ENCODE data around the gene RBM4B. TPM values are rescaled to one million over a fixed set of nuclear protein-coding genes. Genes with fewer than 3 reads are reported as not detected.

The RBM4B gene
- total RNA-seq, 1 experiment from 2014 or later = 14.1 TPM

GRCh38 chr11:66692871-66693331 lies 15.2 kb upstream of the RBM4B start:
- ChIA-PET POLR2A (interaction anchor here (0.8 kb wide), 1 partner anchor 163 kb away, joined by 3 read pairs; no protein-coding TSS in a partner anchor), CTCF (interaction anchor here (0.6 to 1.5 kb wide), 5 partner anchors 14 to 283 kb away, joined by 3 to 8 read pairs (median 3); partner anchors contain the start of gene RBM4)
- ATAC-seq (no peak), DNase-seq (ENCODE audit: low spot score) (no peak)
- TF ChIP-seq, protein P1, sequence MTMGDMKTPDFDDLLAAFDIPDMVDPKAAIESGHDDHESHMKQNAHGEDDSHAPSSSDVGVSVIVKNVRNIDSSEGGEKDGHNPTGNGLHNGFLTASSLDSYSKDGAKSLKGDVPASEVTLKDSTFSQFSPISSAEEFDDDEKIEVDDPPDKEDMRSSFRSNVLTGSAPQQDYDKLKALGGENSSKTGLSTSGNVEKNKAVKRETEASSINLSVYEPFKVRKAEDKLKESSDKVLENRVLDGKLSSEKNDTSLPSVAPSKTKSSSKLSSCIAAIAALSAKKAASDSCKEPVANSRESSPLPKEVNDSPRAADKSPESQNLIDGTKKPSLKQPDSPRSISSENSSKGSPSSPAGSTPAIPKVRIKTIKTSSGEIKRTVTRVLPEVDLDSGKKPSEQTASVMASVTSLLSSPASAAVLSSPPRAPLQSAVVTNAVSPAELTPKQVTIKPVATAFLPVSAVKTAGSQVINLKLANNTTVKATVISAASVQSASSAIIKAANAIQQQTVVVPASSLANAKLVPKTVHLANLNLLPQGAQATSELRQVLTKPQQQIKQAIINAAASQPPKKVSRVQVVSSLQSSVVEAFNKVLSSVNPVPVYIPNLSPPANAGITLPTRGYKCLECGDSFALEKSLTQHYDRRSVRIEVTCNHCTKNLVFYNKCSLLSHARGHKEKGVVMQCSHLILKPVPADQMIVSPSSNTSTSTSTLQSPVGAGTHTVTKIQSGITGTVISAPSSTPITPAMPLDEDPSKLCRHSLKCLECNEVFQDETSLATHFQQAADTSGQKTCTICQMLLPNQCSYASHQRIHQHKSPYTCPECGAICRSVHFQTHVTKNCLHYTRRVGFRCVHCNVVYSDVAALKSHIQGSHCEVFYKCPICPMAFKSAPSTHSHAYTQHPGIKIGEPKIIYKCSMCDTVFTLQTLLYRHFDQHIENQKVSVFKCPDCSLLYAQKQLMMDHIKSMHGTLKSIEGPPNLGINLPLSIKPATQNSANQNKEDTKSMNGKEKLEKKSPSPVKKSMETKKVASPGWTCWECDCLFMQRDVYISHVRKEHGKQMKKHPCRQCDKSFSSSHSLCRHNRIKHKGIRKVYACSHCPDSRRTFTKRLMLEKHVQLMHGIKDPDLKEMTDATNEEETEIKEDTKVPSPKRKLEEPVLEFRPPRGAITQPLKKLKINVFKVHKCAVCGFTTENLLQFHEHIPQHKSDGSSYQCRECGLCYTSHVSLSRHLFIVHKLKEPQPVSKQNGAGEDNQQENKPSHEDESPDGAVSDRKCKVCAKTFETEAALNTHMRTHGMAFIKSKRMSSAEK (CRISPR knock-in tag; IDR thresholded peaks at IDR 0.05; ENCODE audit: borderline replicate concordance) = no peak
- TF ChIP-seq, protein P2, sequence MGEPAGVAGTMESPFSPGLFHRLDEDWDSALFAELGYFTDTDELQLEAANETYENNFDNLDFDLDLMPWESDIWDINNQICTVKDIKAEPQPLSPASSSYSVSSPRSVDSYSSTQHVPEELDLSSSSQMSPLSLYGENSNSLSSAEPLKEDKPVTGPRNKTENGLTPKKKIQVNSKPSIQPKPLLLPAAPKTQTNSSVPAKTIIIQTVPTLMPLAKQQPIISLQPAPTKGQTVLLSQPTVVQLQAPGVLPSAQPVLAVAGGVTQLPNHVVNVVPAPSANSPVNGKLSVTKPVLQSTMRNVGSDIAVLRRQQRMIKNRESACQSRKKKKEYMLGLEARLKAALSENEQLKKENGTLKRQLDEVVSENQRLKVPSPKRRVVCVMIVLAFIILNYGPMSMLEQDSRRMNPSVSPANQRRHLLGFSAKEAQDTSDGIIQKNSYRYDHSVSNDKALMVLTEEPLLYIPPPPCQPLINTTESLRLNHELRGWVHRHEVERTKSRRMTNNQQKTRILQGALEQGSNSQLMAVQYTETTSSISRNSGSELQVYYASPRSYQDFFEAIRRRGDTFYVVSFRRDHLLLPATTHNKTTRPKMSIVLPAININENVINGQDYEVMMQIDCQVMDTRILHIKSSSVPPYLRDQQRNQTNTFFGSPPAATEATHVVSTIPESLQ (CRISPR knock-in tag; IDR thresholded peaks at IDR 0.05) = no peak
- TF ChIP-seq ZNF138 (CRISPR knock-in tag; conservative IDR thresholded peaks at IDR 0.05) (no peak), ZNF416 (CRISPR knock-in tag; IDR thresholded peaks at IDR 0.05) (no peak), CTCF (IDR thresholded peaks at IDR 0.05) (no peak), HMGXB4 (CRISPR knock-in tag; IDR thresholded peaks at IDR 0.05) (no peak)
- TF ChIP-seq, protein P3, sequence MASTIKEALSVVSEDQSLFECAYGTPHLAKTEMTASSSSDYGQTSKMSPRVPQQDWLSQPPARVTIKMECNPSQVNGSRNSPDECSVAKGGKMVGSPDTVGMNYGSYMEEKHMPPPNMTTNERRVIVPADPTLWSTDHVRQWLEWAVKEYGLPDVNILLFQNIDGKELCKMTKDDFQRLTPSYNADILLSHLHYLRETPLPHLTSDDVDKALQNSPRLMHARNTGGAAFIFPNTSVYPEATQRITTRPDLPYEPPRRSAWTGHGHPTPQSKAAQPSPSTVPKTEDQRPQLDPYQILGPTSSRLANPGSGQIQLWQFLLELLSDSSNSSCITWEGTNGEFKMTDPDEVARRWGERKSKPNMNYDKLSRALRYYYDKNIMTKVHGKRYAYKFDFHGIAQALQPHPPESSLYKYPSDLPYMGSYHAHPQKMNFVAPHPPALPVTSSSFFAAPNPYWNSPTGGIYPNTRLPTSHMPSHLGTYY (CRISPR knock-in tag; IDR thresholded peaks at IDR 0.05) = no peak
- no peaks in the 10 kb centered on the region for H3K27me3 Mint-ChIP-seq (ENCODE audit: low read depth)
- no peaks in the 10 kb centered on the region for H3K9me3 Mint-ChIP-seq
- no peak overlapping the region for H3K4me3 Mint-ChIP-seq
- no peak overlapping the region for H3K27ac Mint-ChIP-seq
- H3K36me3 Mint-ChIP-seq = peaks cover 16% of the 10 kb centered on the region; the same call in 1 of the 2 replicates
- no peaks in the 10 kb centered on the region for H3K4me1 Mint-ChIP-seq

- no peaks in the 10 kb centered on the region for H3K4me1 Mint-ChIP-seq
- peaks cover 16% of the 10 kb centered on the region; the same call in 1 of the 2 replicates for H3K36me3 Mint-ChIP-seq
- H3K27ac Mint-ChIP-seq = no peak overlapping the region
- ChIA-PET CTCF (interaction anchor here (0.6 to 1.5 kb wide), 5 partner anchors 14 to 284 kb away, joined by 3 to 8 read pairs (median 3); partner anchors contain the start of gene RBM4), POLR2A (interaction anchor here (0.8 kb wide), 1 partner anchor 164 kb away, joined by 3 read pairs; no protein-coding TSS in a partner anchor)
- ATAC-seq (no peak), DNase-seq (ENCODE audit: low spot score) (no peak)
- H3K4me3 Mint-ChIP-seq = no peak overlapping the region
- no peaks in the 10 kb centered on the region for H3K9me3 Mint-ChIP-seq
- no peaks in the 10 kb centered on the region for H3K27me3 Mint-ChIP-seq (ENCODE audit: low read depth)
- TF ChIP-seq CREM (CRISPR knock-in tag; IDR thresholded peaks at IDR 0.05) = no peak
- TF ChIP-seq, protein P2 (CRISPR knock-in tag; IDR thresholded peaks at IDR 0.05) = no peak
- no peak for TF ChIP-seq SOX15 (CRISPR knock-in tag; IDR thresholded peaks at IDR 0.05)
- TF ChIP-seq, protein P4, sequence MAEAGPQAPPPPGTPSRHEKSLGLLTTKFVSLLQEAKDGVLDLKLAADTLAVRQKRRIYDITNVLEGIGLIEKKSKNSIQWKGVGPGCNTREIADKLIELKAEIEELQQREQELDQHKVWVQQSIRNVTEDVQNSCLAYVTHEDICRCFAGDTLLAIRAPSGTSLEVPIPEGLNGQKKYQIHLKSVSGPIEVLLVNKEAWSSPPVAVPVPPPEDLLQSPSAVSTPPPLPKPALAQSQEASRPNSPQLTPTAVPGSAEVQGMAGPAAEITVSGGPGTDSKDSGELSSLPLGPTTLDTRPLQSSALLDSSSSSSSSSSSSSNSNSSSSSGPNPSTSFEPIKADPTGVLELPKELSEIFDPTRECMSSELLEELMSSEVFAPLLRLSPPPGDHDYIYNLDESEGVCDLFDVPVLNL (CRISPR knock-in tag; IDR thresholded peaks at IDR 0.05; ENCODE audit: borderline replicate concordance, low read depth) = no peak
- no peak for TF ChIP-seq SP1 (CRISPR knock-in tag; conservative IDR thresholded peaks at IDR 0.05)
- TF ChIP-seq SMAD3 (CRISPR knock-in tag; IDR thresholded peaks at IDR 0.05; ENCODE audit: borderline replicate concordance) = no peak
- TF ChIP-seq JUN (CRISPR knock-in tag; IDR thresholded peaks at IDR 0.05) = no peak
- TF ChIP-seq NR1H2 (CRISPR knock-in tag; IDR thresholded peaks at IDR 0.05) = no peak
- TF ChIP-seq ZNF232 (CRISPR knock-in tag; IDR thresholded peaks at IDR 0.05) = no peak
- TF ChIP-seq, protein P5, sequence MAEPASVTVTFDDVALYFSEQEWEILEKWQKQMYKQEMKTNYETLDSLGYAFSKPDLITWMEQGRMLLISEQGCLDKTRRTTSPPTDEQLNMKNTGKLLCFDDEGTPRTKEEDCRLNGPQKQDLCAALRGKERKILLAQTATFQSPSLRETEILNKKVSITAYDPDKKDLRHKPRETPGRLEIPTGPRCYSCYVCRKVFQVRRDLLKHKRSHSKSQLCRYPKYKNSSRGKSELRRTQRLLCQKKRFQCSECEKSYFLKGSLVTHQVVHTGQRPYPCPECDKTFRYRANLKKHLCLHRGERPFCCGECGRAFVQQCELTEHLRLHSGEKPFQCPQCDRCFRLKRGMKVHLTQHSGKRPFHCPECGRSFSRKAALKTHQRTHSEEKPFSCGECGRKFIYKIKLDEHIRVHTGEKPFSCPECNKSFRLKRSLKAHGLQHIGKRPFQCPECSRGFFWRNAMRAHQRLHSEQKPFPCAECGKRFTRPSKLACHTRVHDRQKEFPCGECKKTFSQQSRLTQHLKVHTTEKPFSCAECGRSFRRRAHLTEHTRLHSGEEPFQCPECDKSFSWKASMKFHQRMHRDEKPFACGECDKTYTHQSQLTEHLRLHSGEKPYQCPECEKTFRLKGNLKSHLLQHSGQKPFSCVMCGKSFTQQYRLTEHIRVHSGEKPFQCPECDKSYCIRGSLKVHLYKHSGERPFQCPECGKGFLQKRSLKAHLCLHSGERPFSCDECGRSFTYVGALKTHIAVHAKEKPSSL (CRISPR knock-in tag; conservative IDR thresholded peaks at IDR 0.05) = no peak
- TF ChIP-seq ZNF138 (CRISPR knock-in tag; conservative IDR thresholded peaks at IDR 0.05) = no peak
- TF ChIP-seq ZNF396 (CRISPR knock-in tag; IDR thresholded peaks at IDR 0.05; ENCODE audit: borderline replicate concordance) = no peak
Observed at GRCh38 chr11:66692446-66692845, 14.8 kb upstream of the RBM4B start.

All from WTC11 (cell line).